ENCODE measurements around the gene FHL2.

DNA sequence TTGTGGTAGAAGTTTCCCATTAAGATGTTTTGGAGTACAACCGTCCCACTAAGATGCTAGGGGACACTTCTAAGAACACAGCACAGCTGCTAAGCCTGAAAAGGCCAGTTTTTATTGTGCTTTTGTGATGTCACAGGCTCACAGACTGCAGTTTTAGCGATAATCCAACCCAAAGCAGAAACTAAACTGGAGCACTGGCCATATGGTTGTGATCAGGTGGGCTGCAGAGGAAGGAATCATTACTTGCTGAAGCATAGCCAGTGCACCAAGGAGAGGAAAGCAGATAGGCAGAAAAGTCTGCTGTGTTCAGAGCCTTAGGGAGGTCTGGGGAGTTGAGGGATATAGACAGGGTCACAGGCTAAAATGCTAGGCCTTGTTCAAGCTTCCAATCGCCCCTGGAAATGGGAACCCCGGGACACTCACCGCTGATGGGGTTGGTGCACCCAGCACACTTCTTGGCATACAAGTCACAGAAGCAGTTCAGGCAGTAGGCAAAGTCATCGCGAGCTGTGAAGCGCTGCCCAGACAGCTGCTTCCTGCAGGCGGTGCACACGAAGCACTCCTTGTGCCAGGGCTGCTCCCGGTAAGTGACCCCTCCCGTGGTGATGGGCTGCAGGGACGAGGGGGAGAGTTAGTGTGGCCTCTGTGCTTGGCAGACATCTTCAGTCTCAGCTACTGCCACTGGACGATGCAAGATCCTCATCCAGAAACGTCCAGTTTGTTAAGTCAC, 35.8 kb downstream of the FHL2 start:
- TF ChIP-seq SUZ12 (IDR thresholded peaks at IDR 0.05; ENCODE audit: extremely low read depth, insufficient read depth, insufficient read length) (no peak), ZNF274 (IDR thresholded peaks at IDR 0.05; ENCODE audit: low read depth, low read length) (no peak), YY1 (IDR thresholded peaks at IDR 0.05; ENCODE audit: insufficient read depth, insufficient read length) (no peak)

Data from NT2/D1 (cell line).